ENCODE measurements around the gene FSIP2.

FSIP2 gene

GRCh38 chr2:185793532-185794345 lies 55.1 kb downstream of the FSIP2 start:
- no peak overlapping the region for H3K14ac ChIP-seq (ENCODE audit: low read length)
- no peaks in the 10 kb centered on the region for H3K79me2 ChIP-seq (ENCODE audit: control insufficient read depth, insufficient read depth, low read length, poor library complexity)
- H2BK120ac ChIP-seq (ENCODE audit: insufficient read depth, low read length, poor library complexity): no peak overlapping the region
- H3K27me3 ChIP-seq (ENCODE audit: insufficient read depth, low read length): no peaks in the 10 kb centered on the region
- no peak overlapping the region for H2AK5ac ChIP-seq (ENCODE audit: low read length)
- no peak overlapping the region for H3K18ac ChIP-seq (ENCODE audit: low read length)
- H3K23ac ChIP-seq (ENCODE audit: low read length): no peak overlapping the region
- peak in 1 of 2 donors; percentile 14 for DNase-seq
- no peak overlapping the region for H2AFZ ChIP-seq (ENCODE audit: insufficient read depth, low read length, poor library complexity)
- no peak overlapping the region for H2BK5ac ChIP-seq (ENCODE audit: low read depth, low read length, poor library complexity)
- no peaks in the 10 kb centered on the region for H3K79me1 ChIP-seq (ENCODE audit: low read length)
- no peak overlapping the region for H3K9ac ChIP-seq (ENCODE audit: low read length)
- no peaks in the 10 kb centered on the region for H3K36me3 ChIP-seq (ENCODE audit: control insufficient read depth in 1 of 2, insufficient read depth in 2 of 2, low read length in 2 of 2)
- no peak overlapping the region for H3K4me3 ChIP-seq (ENCODE audit: low read depth, low read length)
- no CpG with 5 or more reads among the region's 7 CpGs for WGBS (ENCODE audit: extremely low coverage, insufficient coverage, insufficient read length)
- no peak overlapping the region for H4K8ac ChIP-seq (ENCODE audit: low read depth, low read length)
- no peak overlapping the region for H2BK12ac ChIP-seq (ENCODE audit: low read length)
- H3K4ac ChIP-seq (ENCODE audit: low read depth, low read length): no peak overlapping the region
- no peak overlapping the region for H4K12ac ChIP-seq (ENCODE audit: low read depth, low read length)
- no peaks in the 10 kb centered on the region for H3K4me1 ChIP-seq (ENCODE audit: control insufficient read depth in 1 of 2, insufficient read depth in 2 of 2, low read length in 2 of 2)
- no peak overlapping the region for H3K27ac ChIP-seq (ENCODE audit: low read depth, low read length)
- H4K91ac ChIP-seq (ENCODE audit: low read depth, low read length): no peak overlapping the region
- no peaks in the 10 kb centered on the region for H3K9me3 ChIP-seq (ENCODE audit: insufficient read depth, low read depth, low read length)
- H3K4me2 ChIP-seq (ENCODE audit: low read length): no peak overlapping the region

GRCh38 chr2:185796758-185797157 lies 58.2 kb downstream of the FSIP2 start:
- Histone ChIP-seq H2BK12ac (ENCODE audit: low read length) (no peak overlapping the region), H2BK5ac (ENCODE audit: low read depth, low read length, poor library complexity) (no peak overlapping the region), H3K18ac (ENCODE audit: low read length) (no peak overlapping the region), H2AK5ac (ENCODE audit: low read length) (no peak overlapping the region), H3K4me1 (ENCODE audit: control insufficient read depth in 1 of 2, insufficient read depth in 2 of 2, low read length in 2 of 2) (no peaks in the 10 kb centered on the region), H3K27ac (ENCODE audit: low read depth, low read length) (no peak overlapping the region), H3K4me3 (ENCODE audit: low read depth, low read length) (no peak overlapping the region), H3K79me1 (ENCODE audit: low read length) (no peaks in the 10 kb centered on the region), H4K8ac (ENCODE audit: low read depth, low read length) (no peak overlapping the region), H3K14ac (ENCODE audit: low read length) (no peak overlapping the region), H3K4ac (ENCODE audit: low read depth, low read length) (no peak overlapping the region), H3K27me3 (ENCODE audit: insufficient read depth, low read length) (no peaks in the 10 kb centered on the region), H3K79me2 (ENCODE audit: control insufficient read depth, insufficient read depth, low read length, poor library complexity) (no peaks in the 10 kb centered on the region), H3K9ac (ENCODE audit: low read length) (no peak overlapping the region), H3K9me3 (ENCODE audit: insufficient read depth, low read depth, low read length) (no peaks in the 10 kb centered on the region), H2BK120ac (ENCODE audit: insufficient read depth, low read length, poor library complexity) (no peak overlapping the region), H3K23ac (ENCODE audit: low read length) (no peak overlapping the region), H3K36me3 (ENCODE audit: control insufficient read depth in 1 of 2, insufficient read depth in 2 of 2, low read length in 2 of 2) (no peaks in the 10 kb centered on the region), H4K91ac (ENCODE audit: low read depth, low read length) (no peak overlapping the region), H3K4me2 (ENCODE audit: low read length) (no peak overlapping the region), H2AFZ (ENCODE audit: insufficient read depth, low read length, poor library complexity) (no peak overlapping the region), H4K12ac (ENCODE audit: low read depth, low read length) (no peak overlapping the region)
- WGBS (ENCODE audit: extremely low coverage, insufficient coverage, insufficient read length): no CpG with 5 or more reads among the region's 2 CpGs
- no peak for DNase-seq

- Histone ChIP-seq H3K79me2 (ENCODE audit: control insufficient read depth, insufficient read depth, low read length, poor library complexity) (no peaks in the 10 kb centered on the region), H3K36me3 (ENCODE audit: control insufficient read depth in 1 of 2, insufficient read depth in 2 of 2, low read length in 2 of 2) (no peaks in the 10 kb centered on the region), H2BK5ac (ENCODE audit: low read depth, low read length, poor library complexity) (no peak overlapping the region), H4K8ac (ENCODE audit: low read depth, low read length) (no peak overlapping the region), H3K14ac (ENCODE audit: low read length) (no peak overlapping the region), H3K18ac (ENCODE audit: low read length) (no peak overlapping the region), H2BK12ac (ENCODE audit: low read length) (no peak overlapping the region), H3K23ac (ENCODE audit: low read length) (no peak overlapping the region), H3K27ac (ENCODE audit: low read depth, low read length) (no peak overlapping the region), H3K4me1 (ENCODE audit: control insufficient read depth in 1 of 2, insufficient read depth in 2 of 2, low read length in 2 of 2) (no peaks in the 10 kb centered on the region), H4K91ac (ENCODE audit: low read depth, low read length) (no peak overlapping the region), H3K27me3 (ENCODE audit: insufficient read depth, low read length) (no peaks in the 10 kb centered on the region), H2AK5ac (ENCODE audit: low read length) (no peak overlapping the region), H3K4me3 (ENCODE audit: low read depth, low read length) (no peak overlapping the region), H4K12ac (ENCODE audit: low read depth, low read length) (no peak overlapping the region), H3K4me2 (ENCODE audit: low read length) (no peak overlapping the region), H2AFZ (ENCODE audit: insufficient read depth, low read length, poor library complexity) (no peak overlapping the region), H3K4ac (ENCODE audit: low read depth, low read length) (no peak overlapping the region), H2BK120ac (ENCODE audit: insufficient read depth, low read length, poor library complexity) (no peak overlapping the region), H3K9me3 (ENCODE audit: insufficient read depth, low read depth, low read length) (no peaks in the 10 kb centered on the region), H3K9ac (ENCODE audit: low read length) (no peak overlapping the region), H3K79me1 (ENCODE audit: low read length) (no peaks in the 10 kb centered on the region)
- DNase-seq: peak; percentile 2 to 83
These were observed 64.3 kb downstream of the FSIP2 start for GRCh38 chr2:185802926-185803325.

- Histone ChIP-seq H2BK5ac (ENCODE audit: low read depth, low read length, poor library complexity) (no peak overlapping the region), H4K8ac (ENCODE audit: low read depth, low read length) (no peak overlapping the region), H3K27me3 (ENCODE audit: insufficient read depth, low read length) (no peaks in the 10 kb centered on the region), H2BK12ac (ENCODE audit: low read length) (no peak overlapping the region), H2AFZ (ENCODE audit: insufficient read depth, low read length, poor library complexity) (no peak overlapping the region), H4K91ac (ENCODE audit: low read depth, low read length) (no peak overlapping the region), H3K27ac (ENCODE audit: low read depth, low read length) (no peak overlapping the region), H3K36me3 (ENCODE audit: control insufficient read depth in 1 of 2, insufficient read depth in 2 of 2, low read length in 2 of 2) (no peaks in the 10 kb centered on the region), H3K23ac (ENCODE audit: low read length) (no peak overlapping the region), H3K79me2 (ENCODE audit: control insufficient read depth, insufficient read depth, low read length, poor library complexity) (no peaks in the 10 kb centered on the region), H3K14ac (ENCODE audit: low read length) (no peak overlapping the region), H3K18ac (ENCODE audit: low read length) (no peak overlapping the region), H3K79me1 (ENCODE audit: low read length) (no peaks in the 10 kb centered on the region), H3K4ac (ENCODE audit: low read depth, low read length) (no peak overlapping the region), H3K9ac (ENCODE audit: low read length) (no peak overlapping the region), H2AK5ac (ENCODE audit: low read length) (no peak overlapping the region), H3K4me3 (ENCODE audit: low read depth, low read length) (no peak overlapping the region), H3K4me1 (ENCODE audit: control insufficient read depth in 1 of 2, insufficient read depth in 2 of 2, low read length in 2 of 2) (no peaks in the 10 kb centered on the region), H2BK120ac (ENCODE audit: insufficient read depth, low read length, poor library complexity) (no peak overlapping the region), H4K12ac (ENCODE audit: low read depth, low read length) (no peak overlapping the region), H3K4me2 (ENCODE audit: low read length) (no peak overlapping the region), H3K9me3 (ENCODE audit: insufficient read depth, low read depth, low read length) (no peaks in the 10 kb centered on the region)
- DNase-seq: peak in 1 of 2 donors; percentile 14
These were observed 68.2 kb downstream of the FSIP2 start for GRCh38 chr2:185806783-185807182.
